HG03045 (cell line): ENCODE results near the gene LYAR.

Experiments
- ATAC-seq: cut with Tn5 transposase; IDR thresholded peaks from one replicate; pipeline ENCODE4 v1.9.1; 2021; ENCODE audit warnings: mild to moderate bottlenecking, moderate library complexity; ENCODE audit not compliant: unreplicated experiment

LYAR gene

GRCh38 chr4:4316150-4316495, 26.2 kb upstream of the LYAR start:
- ATAC-seq, result no peak

- no peak for ATAC-seq
Observed at GRCh38 chr4:4315461-4316149, 25.7 kb upstream of the LYAR start.

DNA sequence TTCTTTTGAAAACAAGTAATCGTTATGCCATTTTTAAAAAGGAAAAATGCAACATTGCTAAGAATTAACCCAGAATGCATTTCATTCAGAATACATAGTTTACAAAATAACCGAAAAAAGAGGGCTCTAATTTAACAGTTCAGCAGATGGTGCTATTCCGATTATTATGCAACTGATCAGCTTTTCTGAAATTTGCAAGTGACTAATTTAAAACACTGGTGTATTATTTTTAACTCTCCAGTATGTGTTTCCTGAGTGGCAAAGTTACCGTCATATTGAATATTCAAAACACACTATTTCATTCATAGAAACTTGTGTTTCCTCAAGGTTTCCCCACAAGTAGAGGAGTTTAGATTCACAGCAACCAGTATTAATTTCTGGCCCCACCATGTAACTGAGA, 21.2 kb upstream of the LYAR start:
- ATAC-seq, result no peak

DNA sequence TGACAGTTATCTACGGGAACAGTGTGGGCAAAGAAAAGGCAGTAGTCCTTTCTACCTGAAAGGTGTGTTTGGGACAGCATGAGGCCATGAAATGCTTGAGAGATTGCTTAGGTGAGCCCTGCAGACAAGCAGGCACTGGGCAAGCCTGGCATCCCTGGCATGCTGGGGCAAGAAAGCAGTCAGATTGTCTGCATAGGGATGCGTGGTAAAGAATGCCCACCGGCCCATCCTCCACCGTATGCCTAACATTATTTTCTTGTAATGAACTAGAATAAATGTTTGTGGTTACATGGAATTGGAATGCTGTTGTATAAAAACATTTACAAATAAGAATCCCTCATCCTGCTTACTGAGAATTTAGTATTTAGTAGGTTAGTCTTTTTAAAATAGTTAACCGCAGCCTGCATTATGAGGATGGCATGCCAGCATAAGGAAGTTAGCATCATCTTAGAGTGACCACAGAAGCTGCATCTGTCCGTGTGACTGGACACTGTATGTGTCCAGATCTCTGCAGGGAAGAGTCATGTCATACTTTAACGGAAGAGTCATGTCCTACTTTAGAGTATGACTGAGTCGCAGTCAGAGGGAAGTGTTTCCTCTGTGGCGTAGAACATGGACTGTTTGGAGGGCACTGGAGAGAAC, 19.0 kb upstream of the LYAR start:
- no peak for ATAC-seq

GRCh38 chr4:4306920-4307319, 17.0 kb upstream of the LYAR start:
- no peak for ATAC-seq

- ATAC-seq, result no peak
Observed at GRCh38 chr4:4302416-4302815, 12.5 kb upstream of the LYAR start.

GRCh38 chr4:4302001-4302400, 12.0 kb upstream of the LYAR start:
- ATAC-seq, result no peak

- no peak for ATAC-seq
Observed at GRCh38 chr4:4299006-4299405, 9.1 kb upstream of the LYAR start.

GRCh38 chr4:4296283-4296846, 6.4 kb upstream of the LYAR start:
- no peak for ATAC-seq

DNA sequence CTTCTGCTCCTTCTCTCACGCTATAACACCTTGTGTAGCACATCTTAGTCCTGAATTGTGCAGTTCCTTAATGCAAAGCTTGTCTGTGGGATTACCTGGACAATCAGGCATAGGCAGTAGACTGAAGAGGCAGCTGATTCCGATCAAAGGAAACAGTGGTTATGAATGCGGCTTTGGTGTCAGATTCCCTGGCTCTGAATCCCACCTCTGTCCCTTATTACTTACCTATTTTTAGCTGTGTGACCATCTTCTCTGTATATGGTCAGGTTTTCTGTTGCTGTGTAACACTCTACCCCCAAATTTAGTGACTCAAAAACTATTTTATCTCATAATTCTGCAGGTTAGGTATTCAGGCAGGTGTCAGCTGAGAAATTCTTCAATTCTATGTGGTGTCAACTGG, 3.3 kb upstream of the LYAR start:
- no peak for ATAC-seq

DNA sequence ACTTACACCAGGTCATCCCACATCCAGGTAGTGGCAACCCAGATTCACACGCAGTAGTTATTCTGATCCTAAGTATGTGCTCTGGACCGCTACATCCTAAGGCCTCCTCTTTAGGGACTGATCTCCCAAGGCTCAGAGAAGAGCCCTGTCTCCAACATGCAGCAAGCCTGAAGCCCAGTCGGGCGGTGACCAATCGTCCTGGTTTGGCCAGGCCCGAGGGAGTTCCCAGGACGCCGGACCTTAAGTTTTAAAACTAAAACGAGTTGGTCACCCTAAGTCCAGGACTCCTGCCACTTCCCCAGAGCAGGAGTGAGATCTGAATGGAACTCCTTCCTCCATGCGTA, 385 bp downstream of the LYAR start:
- ATAC-seq, result peak; percentile 21

GRCh38 chr4:4289055-4289454, 899 bp downstream of the LYAR start:
- ATAC-seq, result no peak

DNA sequence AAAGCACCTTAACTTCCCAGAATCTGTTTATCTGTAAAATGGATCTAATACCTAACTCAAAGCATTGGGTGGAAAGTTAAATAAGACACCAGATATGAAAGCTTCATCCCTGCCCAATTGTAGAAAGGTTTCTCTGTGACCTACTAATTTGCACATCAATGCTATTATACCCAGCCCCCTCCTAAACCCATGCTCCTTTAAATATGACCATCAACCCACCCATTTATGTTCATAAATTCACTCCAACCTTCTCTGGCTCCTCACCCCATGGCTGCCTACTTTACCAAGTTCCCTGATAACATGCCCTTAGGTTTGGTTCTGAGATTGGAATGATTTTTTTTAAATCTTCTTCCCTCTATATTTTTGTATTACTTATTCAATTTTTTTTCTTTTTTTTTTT, 1.9 kb downstream of the LYAR start:
- no peak for ATAC-seq

GRCh38 chr4:4284827-4285618, 4.9 kb downstream of the LYAR start:
- ATAC-seq, result no peak

DNA sequence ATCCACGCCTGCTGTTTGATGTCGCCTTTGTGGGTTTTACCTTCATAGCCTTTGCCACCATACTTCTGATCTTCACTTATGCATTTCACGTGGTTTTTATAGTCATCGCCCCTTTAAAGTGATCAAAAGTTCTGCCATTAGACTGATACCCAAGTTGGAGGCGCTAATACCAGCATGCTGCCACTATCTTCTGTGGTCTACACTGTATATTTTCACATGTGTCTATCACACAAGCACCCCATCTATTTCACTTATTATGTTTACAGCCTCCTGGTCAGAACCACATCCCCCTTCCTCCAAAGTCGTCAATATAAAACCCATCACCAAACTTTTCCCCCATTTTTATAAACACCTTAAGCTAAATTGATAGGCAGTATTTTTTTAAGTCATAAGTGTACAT, 8.2 kb downstream of the LYAR start:
- ATAC-seq, result no peak

GRCh38 chr4:4277531-4277930, 12.4 kb downstream of the LYAR start:
- ATAC-seq, result no peak

DNA sequence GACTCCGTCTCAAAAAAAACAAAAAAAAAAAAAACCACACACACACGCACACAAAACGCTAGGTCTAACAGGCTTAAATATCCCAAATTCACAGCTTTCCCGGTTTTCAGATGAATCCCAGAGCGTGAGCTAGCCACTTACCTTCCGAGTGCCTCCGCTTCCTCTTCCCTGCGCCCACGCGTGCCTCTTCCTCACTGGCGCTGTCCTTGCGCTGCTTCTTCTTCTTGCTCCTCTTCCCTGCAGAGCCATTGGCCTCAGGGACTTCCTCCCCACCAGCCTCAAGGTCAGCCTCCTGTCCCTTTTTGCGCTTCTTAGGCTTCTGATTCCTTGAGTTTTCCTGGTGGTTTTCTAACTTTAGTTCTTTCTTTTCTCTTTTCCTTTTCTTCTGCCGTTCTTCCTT, 15.7 kb downstream of the LYAR start:
- ATAC-seq, result no peak

DNA sequence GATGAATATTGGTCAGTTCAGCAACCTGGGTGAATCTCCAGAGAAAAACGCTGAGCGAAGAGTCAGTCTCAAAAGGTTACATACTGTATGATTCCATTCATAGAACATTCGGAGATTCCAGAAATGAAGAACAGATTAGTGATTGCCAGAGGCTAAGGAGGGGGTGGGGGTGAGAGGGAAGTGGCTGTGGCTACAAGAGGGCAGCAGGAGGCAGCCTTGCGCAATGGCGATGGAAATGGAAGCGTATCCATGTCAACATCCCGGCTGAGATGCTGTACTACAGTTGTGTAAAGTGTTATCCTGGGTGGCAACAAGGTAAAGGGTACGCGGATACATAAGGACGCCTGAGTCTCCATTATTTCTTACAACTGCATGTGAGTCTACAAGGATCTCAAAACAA, 18.0 kb downstream of the LYAR start:
- ATAC-seq, result no peak

- no peak for ATAC-seq
Observed at GRCh38 chr4:4270529-4270928, 19.4 kb downstream of the LYAR start.

DNA sequence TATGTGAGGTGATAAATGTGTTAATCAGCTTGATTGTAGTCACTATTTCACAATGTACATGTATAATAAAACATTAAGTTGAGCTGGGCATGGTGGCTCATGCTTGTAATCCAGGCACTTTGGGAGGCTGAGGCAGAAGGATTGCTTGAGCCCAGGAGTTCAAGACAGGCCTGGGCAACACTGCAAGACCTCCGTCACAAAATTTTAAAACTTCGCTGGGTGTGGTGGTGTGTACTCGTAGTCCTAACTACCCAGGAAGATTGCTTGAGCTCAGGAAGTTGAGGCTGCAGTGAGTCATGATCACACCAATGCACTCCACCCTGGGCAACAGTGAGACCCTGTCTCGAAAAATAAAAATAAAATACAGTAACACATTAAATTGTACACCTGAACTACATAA, 20.1 kb downstream of the LYAR start:
- ATAC-seq, result no peak

DNA sequence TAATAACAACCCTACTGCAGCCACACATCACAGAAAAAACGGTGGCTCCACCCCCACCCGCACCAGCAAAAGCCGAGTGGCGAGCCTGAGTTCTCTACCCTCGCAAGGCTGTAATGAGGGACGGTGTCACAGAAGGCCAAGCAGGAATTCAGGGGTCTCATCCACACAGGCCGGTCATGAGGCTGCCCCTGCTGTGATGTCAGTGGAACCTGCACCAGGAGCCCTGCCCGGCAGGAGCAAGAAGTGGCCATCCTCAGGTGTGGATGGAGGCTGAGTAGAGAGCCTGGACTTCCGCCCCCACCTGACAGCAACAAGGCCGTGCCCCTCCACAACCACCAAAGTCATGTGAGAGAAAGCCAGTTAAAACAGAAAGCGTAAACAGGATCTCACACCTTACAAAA, 20.6 kb downstream of the LYAR start:
- ATAC-seq, result no peak

DNA sequence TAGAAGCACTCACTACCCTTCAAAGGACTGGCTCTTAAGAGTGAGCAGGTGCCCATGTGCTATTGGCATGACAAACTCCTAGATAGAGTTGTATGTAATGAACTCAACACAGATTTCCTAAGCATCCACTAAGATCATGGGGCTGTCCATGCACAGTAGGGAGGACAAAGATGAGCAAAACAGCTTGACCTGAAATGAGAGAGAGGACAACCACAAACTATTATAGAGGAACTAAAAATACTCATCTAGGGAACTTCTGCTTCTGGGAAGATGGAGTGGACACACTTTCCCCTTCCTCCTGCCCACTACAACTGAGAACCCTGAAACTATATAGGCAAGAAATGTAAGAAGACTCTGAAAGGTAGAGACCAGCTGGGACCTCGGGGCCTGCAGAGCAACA, 21.2 kb downstream of the LYAR start:
- ATAC-seq, result no peak
